ACC112 (cell line): ENCODE measurements around the gene TXNDC15.

Source experiments
- H2AFZ ChIP-seq: fragments of 200-600 bp; sonication (generic); one replicate; pipeline ENCODE4 v1.6.0; 2017; ENCODE audit warnings: antibody characterized with exemption, low read length; ENCODE audit not compliant: unreplicated experiment
- H3K27ac ChIP-seq: fragments of 200-600 bp; sonication (generic); 2 replicates; pipeline ENCODE4 v1.5.1; 2014; ENCODE audit warnings: low read depth, mild to moderate bottlenecking, antibody characterized with exemption, low read length, moderate library complexity
- H3K27me3 ChIP-seq: fragments of 200-600 bp; sonication (generic); 2 replicates; pipeline ENCODE4 v1.6.1; 2014; ENCODE audit warnings: mild to moderate bottlenecking, antibody characterized with exemption, low read length, moderate library complexity, mixed read lengths; ENCODE audit not compliant: insufficient read depth
- H3K36me3 ChIP-seq: fragments of 200-600 bp; sonication (generic); 2 replicates; pipeline ENCODE4 v1.6.1; 2016; ENCODE audit warnings: mild to moderate bottlenecking, antibody characterized with exemption, low read length, moderate library complexity, mixed read lengths; ENCODE audit not compliant: insufficient read depth
- H3K4me1 ChIP-seq: fragments of 200-600 bp; sonication (generic); one replicate; pipeline ENCODE4 v1.6.1; 2016; ENCODE audit warnings: low read length, mixed read lengths; ENCODE audit not compliant: insufficient read depth, unreplicated experiment, control insufficient read depth
- H3K4me3 ChIP-seq: fragments of 200-600 bp; sonication (generic); 2 replicates; pipeline ENCODE4 v1.5.1; 2014; ENCODE audit warnings: mild to moderate bottlenecking, low read depth, low read length
- H3K79me2 ChIP-seq: fragments of 200-600 bp; sonication (generic); one replicate; pipeline ENCODE4 v1.6.0; 2016; ENCODE audit warnings: low read length; ENCODE audit not compliant: control insufficient read depth, unreplicated experiment, insufficient read depth

TXNDC15 gene

DNA sequence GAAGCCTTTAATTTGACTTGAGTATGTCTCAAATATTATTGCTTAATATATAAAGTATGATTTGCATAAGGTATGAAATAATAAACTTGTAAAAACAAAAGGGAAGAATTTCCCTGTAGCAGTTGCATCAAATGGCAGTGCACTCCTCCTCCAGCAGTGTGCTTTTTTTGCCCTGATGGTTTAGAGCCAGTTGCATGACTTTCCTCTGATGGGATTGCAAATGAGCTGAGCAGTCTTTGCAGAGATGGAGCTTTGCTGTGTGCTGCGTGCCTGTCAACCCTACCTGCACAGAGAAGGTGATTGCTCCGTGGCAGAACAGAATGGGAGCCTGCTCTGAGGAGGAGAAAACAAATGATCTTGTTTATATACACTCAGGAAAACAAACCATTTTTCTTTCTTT, 70.9 kb downstream of the TXNDC15 start:
- Histone ChIP-seq H3K79me2 (no peaks in the 10 kb centered on the region), H3K27ac (no peak overlapping the region), H3K27me3 (no peaks in the 10 kb centered on the region), H2AFZ (no peak overlapping the region), H3K4me3 (no peak overlapping the region), H3K36me3 (no peaks in the 10 kb centered on the region), H3K4me1 (peaks cover 9% of the 10 kb centered on the region)

- Histone ChIP-seq H3K27ac (no peak overlapping the region), H3K4me3 (peak overlapping the region; percentile 24; the same call in 1 of the 2 replicates), H3K4me1 (peaks cover 9% of the 10 kb centered on the region)
Observed at GRCh38 chr5:134948911-134949310, 74.7 kb downstream of the TXNDC15 start.

DNA sequence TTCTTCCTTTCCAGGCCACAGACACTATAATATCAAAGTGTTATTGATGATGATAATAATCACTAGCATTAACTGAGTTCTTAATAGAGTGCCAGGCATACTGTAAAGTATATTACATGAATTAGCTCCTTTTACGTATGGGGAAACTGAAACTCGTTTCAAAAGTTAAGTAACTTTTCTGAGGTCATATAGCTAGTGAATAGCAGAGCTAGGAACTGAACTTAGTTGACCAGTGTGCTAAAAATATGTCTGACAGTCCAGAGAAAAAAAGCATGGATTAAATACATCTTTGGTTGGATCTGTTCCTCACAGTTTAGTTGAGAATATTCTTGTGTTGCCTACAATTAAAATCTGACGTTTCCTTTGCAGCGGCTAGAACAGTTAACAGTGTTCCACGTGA, 75.1 kb downstream of the TXNDC15 start:
- Histone ChIP-seq H2AFZ (no peak overlapping the region), H3K36me3 (0 out of 2 replicates have a peak, but pooled peaks cover 2% of the 10 kb centered on the region), H3K4me3 (peak overlapping the region; percentile 24; the same call in 1 of the 2 replicates), H3K27me3 (no peaks in the 10 kb centered on the region), H3K4me1 (peaks cover 9% of the 10 kb centered on the region), H3K79me2 (no peaks in the 10 kb centered on the region), H3K27ac (no peak overlapping the region)

More at GRCh38 chr5:134948911-134949310, 74.7 kb downstream of the TXNDC15 start:
- Histone ChIP-seq H3K79me2 (no peaks in the 10 kb centered on the region), H3K27me3 (no peaks in the 10 kb centered on the region), H3K36me3 (no peaks in the 10 kb centered on the region), H2AFZ (no peak overlapping the region)
